Skin epidermis (tissue), 12 donors: ENCODE results near the gene PDE3A.
A peak's percentile ranks its signal among the peaks of the same experiment; 100 is the strongest.
"Not testable (repeated sequence)": the region's sequence is repeated elsewhere in the genome, so short reads cannot be mapped to it uniquely, and the experiment has no call there.

Experiments used
- H3K27ac ChIP-seq, 21 experiments: fragments of 200-600 bp; sonication (generic) in 11 of 21; one replicate each; pipeline ENCODE4 v1.5.0; 2020; ENCODE audit warnings: mild to moderate bottlenecking in 3 of 21, inconsistent platforms in 2 of 21, moderate library complexity in 2 of 21
- H3K4me3 ChIP-seq, 7 experiments: fragments of 200-600 bp; sonication (generic) in 2 of 7; one replicate each; pipeline ENCODE4 v1.5.0; 2020; ENCODE audit warnings: inconsistent platforms in 2 of 7, mild to moderate bottlenecking in 2 of 7, moderate library complexity in 1 of 7

PDE3A gene

DNA sequence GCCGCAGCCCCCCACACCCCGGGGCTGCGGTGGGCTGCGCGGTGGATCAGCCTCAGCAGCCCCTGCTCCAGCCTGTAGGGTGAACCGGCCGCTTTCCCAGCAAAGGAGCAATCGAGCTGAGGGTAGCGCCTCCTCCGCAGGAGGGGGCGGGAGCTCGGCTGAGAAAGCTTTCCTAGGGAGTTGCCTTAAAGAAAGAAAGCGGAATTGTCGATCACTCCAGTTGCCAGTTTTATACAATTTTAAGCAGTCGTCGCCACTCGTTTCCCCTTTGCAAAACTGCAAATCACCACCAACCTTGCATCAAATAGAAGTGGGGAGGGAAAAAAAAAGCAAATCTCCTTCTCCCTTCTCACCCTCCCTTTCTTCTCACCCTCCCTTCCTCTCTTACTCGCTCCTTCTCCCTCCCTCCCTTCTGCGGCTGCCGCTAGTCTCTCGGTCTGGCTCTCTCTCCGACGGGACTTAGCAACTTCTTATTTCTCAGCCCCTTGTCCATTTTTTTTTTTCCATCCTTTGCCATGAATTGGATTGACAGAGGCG lies at the start of gene PDE3A:
Gene PDE3A, plus strand, starts transcription at position 424 of the 537 bp plus-strand sequence. CDS start 748 bp downstream, outside the sequence.
- Histone ChIP-seq H3K27ac (peak within 1 kb of the TSS in 18 of 21 experiments; percentile 26 to 74 (median 64)), H3K4me3 (peak within 1 kb of the TSS; percentile 35 to 48 (median 42))

DNA sequence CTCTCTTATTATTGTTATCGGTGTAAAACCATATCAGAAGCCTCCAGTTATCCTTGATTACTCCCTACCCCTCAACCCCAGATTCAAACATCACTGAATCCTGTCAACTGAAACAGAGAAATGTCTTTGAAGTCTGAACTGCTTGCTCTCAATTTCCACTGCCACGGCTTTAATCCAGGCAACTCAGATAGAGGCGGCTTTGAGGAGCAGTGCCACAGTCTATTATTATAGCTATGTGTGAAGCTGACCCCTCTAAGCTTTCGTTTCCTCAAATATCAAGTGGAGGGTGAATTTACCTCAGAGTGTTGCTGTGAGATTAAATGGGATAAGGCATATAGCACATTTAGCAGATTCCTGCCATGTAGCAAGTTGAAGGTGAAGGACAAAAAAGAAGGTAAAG lies 49.0 kb upstream of the PDE3A start:
- H3K4me3 ChIP-seq = no peak overlapping the region
- no peak overlapping the region for H3K27ac ChIP-seq

DNA sequence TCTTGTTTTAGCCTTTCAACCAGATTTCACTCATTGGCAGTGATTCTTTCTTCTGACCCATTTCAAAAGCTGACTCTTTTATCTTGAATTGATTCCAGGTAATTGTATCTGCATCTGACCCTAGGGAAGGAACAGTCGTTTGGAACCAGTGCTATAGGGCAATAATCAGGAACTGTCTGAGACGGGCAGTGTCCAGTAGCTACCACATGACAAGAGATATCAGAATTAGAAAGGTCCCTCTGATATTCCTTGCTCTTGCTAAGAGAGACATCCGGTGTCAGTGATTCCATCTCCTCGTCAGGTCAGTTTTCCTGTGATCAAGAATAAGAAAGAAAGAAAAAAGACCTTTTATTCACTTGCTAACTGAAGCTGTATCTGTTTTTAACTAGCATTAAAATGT lies 47.8 kb upstream of the PDE3A start:
- H3K4me3 ChIP-seq = no peak overlapping the region

DNA sequence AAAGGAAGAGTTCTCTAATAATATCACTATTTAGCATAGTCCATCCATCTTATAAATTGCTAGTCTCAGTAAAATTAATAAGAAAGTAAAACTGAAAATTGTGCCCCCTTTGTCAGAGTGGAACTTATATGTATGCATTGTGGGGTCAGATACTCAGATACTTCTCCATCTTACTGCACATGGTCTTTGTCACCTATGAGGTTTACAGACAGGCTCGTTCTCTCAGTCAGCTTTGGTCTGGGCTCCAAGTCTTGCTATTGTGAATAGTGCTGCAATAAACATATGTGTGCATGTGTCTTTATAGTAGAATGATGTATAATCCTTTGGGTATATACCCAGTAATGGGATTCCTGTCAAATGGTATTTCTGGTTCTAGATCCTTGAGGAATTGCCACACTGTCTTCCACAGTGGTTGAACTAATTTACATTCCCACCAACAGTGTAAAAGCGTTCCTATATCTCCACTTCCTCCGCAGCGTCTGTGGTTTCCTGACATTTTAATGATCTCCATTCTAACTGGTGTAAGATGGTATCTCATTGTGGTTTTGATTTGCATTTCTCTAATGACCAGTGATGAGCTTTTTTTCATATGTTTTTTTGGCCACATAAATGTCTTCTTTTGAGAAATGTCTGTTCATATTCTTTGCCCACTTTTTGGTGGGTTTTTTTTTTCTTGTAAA lies 37.4 kb upstream of the PDE3A start:
- not testable (repeated sequence) for H3K4me3 ChIP-seq, H3K27ac ChIP-seq

More for the DNA sequence above, 47.8 kb upstream of the PDE3A start:
- H3K27ac ChIP-seq = no peak overlapping the region

DNA sequence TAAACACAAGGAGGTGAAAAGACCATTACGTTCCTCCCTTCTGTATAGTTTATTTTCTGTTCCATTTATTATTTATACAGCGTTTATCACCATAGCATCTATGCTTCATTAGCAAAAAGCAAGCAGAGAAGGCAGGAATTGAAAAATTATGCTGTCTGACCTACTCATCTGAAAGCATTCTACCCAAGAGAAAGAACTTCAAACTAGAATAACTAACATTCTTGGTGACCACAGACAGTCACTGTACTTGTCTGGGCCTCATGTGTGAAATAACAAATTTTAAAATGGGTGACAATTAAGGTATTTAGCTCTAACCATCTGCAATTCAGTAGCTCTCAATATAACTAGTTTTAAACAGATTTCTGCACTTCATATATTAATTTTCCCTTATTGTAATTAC lies 29.3 kb upstream of the PDE3A start:
- Histone ChIP-seq H3K4me3 (no peak overlapping the region), H3K27ac (no peak overlapping the region)

DNA sequence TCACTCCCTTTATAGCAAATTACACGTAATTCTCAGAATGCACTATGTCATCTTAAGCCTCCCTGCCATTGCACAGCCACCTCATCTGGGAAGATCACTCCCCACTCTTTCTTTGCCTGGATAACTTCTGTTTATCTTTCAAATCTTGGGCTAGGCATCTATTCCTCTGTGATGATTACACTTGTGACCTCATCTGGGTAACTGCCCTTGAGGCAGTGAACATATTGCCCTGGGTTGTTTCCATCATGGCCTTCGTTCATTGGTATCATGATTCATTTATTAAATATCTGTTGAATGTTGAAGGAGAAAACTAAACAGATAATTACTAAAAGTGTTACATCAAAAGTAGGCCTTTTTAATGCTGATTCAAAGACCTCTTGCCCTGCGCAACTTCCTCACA lies 26.2 kb upstream of the PDE3A start:
- no peak overlapping the region for H3K4me3 ChIP-seq
- H3K27ac ChIP-seq = no peak overlapping the region

DNA sequence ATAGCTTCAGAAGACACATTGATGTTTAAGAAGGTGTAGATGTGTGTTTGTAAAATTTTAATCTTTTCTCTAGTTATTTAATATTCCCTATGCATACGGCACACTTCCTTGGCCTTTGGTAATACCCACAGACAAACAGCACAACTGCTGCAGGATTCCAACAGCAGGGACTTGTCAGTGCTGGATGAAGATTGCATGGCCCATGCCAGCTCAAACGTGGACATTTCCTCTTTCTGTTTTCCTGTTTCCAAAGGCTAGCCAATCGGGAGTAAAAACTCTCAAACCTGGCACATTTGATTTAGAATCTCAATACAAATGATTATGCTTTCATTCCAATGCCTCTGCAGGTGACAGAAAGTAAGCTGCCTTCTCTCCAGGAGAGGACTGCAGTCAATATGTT lies 22.5 kb upstream of the PDE3A start:
- H3K27ac ChIP-seq = no peak overlapping the region
- H3K4me3 ChIP-seq = no peak overlapping the region

DNA sequence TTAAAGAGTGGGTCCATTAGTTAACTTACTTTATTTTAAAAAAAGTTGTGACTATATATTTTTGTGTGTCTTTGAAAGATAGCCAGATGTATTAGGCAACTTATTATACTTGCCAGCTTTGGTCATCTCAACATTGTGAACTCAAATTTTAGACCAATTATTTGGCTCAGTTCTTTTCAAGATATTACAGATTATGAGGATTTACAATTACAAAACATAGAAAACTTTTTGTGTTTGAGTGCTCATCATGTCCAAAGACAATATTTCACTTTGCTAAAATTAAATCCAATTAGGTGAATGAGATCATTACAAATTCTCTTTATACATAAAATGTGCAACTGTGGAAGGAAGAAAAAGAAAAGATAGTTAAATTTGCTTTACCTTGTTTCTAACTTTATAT lies 18.3 kb upstream of the PDE3A start:
- H3K27ac ChIP-seq = no peak overlapping the region

DNA sequence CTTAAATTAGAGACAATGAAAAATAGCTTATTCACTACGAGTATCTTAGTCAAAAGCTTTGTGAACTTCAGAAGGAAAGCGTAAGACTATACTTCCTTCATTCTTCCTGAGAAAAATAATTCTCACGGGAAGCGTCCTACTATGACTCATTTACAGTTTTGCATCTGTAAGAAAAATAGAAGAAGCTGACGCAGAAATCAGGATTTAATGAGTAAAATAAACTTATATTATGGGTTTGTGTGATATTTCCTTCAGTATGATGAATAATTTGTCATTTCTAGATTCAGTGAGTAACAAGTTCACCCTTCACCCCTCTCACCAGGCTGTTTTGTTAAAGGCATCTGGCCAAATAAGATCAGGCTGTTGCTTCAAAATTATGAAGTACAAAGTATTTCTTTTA lies 17.8 kb upstream of the PDE3A start:
- no peak overlapping the region for H3K27ac ChIP-seq
- H3K4me3 ChIP-seq = no peak overlapping the region

More for the DNA sequence above, 18.3 kb upstream of the PDE3A start:
- no peak overlapping the region for H3K4me3 ChIP-seq

DNA sequence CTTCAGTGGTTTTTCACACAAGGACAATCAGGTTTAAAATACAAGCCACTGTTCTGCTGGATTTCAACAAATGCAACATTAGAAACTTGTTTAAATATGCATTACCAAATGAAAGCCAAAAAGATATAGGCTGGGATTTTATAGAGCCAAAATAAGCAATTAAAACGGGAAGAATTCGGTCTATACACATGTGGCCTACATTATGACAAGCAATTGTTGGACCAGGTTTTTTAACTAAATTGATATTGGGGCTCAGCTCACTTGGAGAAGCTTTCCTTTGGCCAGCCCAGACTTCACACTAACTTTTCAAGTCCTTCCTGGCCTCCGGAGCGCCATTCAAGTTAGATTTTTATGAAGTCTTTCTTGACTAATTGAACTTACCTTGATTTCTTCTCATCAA lies 16.9 kb upstream of the PDE3A start:
- Histone ChIP-seq H3K27ac (no peak overlapping the region), H3K4me3 (no peak overlapping the region)

DNA sequence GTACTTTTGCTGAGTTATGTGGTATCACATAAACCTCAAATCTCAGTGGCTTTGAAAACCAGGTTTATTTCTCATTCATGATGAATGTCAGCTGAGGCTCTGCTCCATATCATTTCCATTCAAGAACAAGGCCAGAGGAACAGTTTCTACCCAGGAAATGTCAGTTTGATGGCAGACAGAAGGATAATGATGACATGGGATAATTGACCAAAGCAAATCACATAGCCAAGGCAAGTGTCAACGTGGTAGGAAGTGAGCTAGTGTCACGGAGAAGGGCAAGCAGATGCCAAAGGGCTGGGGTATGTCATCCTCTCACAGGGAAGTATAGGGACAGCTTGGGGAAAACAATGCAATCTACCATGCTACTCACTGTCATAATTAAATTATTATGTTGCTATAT lies 12.3 kb upstream of the PDE3A start:
- Histone ChIP-seq H3K4me3 (no peak overlapping the region), H3K27ac (no peak overlapping the region)

DNA sequence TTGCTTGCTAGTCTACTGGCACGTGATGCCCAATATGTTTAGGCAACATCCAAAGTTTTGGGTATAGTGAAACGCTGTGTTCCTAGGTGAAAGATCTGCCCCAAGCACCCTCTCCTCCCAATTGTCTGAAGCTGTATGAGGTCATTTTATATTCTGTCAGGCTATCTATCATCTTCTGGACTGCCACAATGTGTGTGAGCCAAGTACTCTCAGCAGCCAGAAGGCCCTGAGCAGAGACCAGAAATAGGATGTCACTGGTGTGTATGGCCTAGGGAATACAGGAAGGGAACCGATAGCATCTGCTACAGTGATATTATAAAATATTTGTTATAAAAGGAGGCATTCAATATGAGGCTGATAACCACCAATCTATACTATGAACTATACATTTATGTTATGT lies 7.9 kb upstream of the PDE3A start:
- Histone ChIP-seq H3K27ac (no peak overlapping the region), H3K4me3 (no peak overlapping the region)

DNA sequence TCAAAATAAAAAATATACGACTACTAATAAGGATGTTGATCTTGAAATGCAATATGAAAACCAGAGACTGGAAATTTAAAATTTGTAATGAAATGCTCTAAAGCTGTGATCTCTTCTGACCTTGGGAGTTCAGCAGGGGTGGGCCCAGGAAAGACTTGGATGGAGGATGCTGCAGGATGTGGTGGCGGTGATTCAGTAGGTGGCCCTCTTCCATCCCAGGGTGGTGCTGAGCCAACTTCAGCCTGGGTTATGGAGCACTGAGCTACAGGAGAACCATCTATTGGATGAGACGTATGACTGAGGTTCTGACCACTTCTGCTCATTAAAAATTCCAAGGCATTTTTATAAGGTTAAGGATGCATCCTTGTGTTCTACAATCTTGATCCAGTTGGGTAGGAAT lies 6.9 kb upstream of the PDE3A start:
- Histone ChIP-seq H3K4me3 (no peak overlapping the region), H3K27ac (no peak overlapping the region)

DNA sequence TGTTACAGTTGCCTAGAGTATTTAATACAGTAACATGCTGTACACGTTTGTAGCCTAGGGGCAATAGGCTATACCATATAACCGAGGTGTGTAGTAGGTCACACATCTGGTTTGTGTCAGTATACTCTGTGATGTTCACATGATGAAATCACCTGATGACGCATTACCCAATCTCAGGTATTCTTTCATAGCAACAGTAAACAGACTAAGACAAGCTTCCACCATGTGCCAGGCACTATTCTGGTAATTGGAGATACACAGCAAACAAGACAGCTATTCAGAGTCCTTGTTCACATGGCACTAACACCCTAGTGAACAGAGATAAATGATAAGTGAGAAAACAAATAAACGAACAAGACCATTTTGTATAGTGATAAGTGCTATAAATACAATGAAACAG lies 3.8 kb upstream of the PDE3A start:
- H3K27ac ChIP-seq = no peak overlapping the region

DNA sequence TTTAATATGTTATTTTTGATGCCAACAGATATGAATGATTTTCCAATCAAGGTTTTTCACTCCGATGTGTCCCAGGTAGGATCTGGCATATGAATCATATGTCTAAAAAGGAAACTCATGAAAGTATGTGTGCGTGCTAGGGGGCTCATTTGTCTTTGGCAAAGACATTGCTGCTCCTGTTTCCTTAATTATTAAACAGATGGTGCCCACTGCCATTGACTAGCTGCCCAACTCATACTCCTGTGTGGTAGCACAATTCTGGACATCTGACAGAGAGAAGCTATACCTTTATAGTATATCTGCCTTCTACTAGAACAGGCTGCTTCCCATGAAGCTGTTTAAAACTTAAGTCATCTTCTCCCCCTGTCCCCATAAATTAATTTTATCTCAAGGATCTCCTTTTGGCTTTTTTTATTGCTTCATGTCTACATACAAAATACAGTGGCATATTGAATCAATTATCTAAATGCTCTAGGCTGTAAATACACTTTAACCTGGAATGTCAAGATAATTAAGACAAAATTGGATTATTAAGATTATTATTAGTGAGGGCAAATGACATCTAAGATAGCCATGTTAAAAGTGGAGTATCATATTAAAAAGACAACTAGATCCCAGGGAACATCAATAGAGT lies 1.4 kb upstream of the PDE3A start:
- Histone ChIP-seq H3K27ac (no peak overlapping the region), H3K4me3 (no peak overlapping the region)

More for the DNA sequence above, 3.8 kb upstream of the PDE3A start:
- no peak overlapping the region for H3K4me3 ChIP-seq

DNA sequence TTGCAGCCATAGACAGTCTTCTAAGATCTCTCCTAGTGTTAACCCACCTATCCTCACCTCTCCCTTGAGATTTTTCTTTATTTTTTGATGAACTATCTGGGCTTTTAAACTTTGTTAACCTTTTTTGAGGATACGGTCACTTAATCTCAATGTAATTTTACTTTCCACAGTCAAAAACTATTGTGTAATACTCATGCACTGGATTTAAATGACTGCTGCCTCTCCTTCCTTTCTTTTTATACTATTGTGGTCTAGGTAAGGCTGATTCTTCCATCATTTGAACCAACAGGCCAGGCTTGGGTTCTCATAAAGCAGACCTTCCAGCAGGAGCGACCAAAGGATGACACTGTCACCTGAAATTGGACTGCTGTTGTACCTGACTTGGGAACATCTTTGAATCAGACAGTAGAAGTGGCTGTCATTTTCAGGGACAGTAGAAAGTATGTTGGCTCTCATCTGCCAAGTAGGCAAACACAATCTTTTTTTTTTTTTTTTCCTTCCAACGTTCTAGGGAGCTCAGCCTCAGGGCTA lies 689 bp upstream of the PDE3A start:
- H3K27ac ChIP-seq = peak overlapping the region in 14 of 21 experiments; percentile 2 to 74 (median 59)
- peak overlapping the region; percentile 35 to 48 (median 42) for H3K4me3 ChIP-seq

DNA sequence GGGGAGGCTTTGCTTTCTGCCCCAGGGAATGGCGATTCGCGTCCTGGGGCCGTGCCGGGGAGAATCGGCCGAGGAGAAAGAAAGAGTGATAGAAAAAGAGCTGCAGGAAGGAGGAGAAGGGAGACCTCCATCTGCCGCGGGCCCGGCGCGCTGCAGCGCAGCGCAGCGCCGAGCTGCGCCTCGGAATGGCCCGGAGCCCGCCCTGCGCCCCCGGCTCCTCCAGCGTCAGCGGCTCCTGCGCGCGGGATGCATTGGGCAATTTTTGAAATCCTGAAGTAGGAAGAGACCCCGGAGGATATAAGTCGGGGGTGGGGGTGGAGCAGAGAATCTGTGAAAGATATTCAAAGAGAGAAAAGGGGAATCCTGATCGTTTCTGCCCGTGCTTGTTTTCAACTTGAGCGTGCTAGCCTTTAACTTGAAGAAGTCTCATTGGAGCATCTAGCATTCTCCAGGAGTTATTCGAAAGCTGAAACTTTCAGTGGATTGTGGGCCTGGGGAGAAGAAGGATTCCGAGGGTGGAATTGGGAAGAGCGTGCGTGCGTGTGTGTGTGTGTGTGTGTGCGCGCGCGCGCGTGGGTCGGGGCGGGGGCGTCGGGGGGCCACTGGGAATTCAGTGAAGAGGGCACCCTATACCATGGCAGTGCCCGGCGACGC lies 441 bp downstream of the PDE3A start:
- Histone ChIP-seq H3K27ac (peak overlapping the region in 18 of 21 experiments; percentile 26 to 74 (median 64)), H3K4me3 (peak overlapping the region; percentile 35 to 48 (median 42))

DNA sequence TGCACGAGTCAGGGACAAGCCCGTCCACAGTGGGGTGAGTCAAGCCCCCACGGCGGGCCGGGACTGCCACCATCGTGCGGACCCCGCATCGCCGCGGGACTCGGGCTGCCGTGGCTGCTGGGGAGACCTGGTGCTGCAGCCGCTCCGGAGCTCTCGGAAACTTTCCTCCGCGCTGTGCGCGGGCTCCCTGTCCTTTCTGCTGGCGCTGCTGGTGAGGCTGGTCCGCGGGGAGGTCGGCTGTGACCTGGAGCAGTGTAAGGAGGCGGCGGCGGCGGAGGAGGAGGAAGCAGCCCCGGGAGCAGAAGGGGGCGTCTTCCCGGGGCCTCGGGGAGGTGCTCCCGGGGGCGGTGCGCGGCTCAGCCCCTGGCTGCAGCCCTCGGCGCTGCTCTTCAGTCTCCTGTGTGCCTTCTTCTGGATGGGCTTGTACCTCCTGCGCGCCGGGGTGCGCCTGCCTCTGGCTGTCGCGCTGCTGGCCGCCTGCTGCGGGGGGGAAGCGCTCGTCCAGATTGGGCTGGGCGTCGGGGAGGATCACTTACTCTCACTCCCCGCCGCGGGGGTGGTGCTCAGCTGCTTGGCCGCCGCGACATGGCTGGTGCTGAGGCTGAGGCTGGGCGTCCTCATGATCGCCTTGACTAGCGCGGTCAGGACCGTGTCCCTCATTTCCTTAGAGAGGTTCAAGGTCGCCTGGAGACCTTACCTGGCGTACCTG lies 1.1 kb downstream of the PDE3A start:
- Histone ChIP-seq H3K4me3 (peak overlapping the region; percentile 35 to 48 (median 42)), H3K27ac (peak overlapping the region in 17 of 21 experiments; percentile 3 to 74 (median 66))

DNA sequence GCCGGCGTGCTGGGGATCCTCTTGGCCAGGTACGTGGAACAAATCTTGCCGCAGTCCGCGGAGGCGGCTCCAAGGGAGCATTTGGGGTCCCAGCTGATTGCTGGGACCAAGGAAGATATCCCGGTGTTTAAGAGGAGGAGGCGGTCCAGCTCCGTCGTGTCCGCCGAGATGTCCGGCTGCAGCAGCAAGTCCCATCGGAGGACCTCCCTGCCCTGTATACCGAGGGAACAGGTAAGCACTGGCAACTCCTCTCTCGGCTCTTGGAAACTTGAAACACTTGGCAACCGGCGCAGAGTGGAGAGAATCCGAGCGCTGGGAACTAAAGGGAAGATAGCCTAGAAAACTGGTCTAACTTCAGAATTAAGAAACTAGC lies 1.7 kb downstream of the PDE3A start:
- peak overlapping the region; percentile 35 to 48 (median 42) for H3K4me3 ChIP-seq
- peak overlapping the region in 13 of 21 experiments; percentile 3 to 74 (median 66) for H3K27ac ChIP-seq
